Spleen (tissue), 11 donors: ENCODE data around the gene SAMD9L. TPM values are rescaled to one million over a fixed set of nuclear protein-coding genes. Genes with fewer than 3 reads are reported as not detected.
A peak's percentile ranks its signal among the peaks of the same experiment; 100 is the strongest.

ENCODE experiments used
- DNase-seq: peaks from one replicate; pipeline ENCODE4 v3.0.0-alpha.2; 2020
- H3K27ac ChIP-seq, 8 donors: fragments of 200-600 bp; sonication (generic) in 7 of 8; 1 replicate in 4 of 8; 2 replicates in 4 of 8; pipeline versions ENCODE4 v1.5.0 to v1.8.0; 2016 to 2021; ENCODE audit warnings: inconsistent platforms in 4 of 8, mild to moderate bottlenecking in 4 of 8, moderate library complexity in 1 of 8
- H3K27me3 ChIP-seq, 7 donors: fragments of 200-600 bp; sonication (generic) in 6 of 7; replicated peaks in 1 of 7; 1 replicate in 4 of 7; 2 replicates in 3 of 7; pipeline versions ENCODE4 v1.5.0 to v1.8.0; 2016 to 2021; ENCODE audit warnings: inconsistent platforms in 3 of 7, mild to moderate bottlenecking in 1 of 7
- H3K36me3 ChIP-seq, 6 donors: fragments of 200-600 bp; sonication (generic) in 5 of 6; 1 replicate in 4 of 6; 2 replicates in 2 of 6; pipeline versions ENCODE4 v1.5.0 to v1.8.0; 2016 to 2021; ENCODE audit warnings: inconsistent platforms in 2 of 6
- H3K4me1 ChIP-seq, 6 donors: fragments of 200-600 bp; sonication (generic) in 5 of 6; 1 replicate in 3 of 6; 2 replicates in 3 of 6; pipeline versions ENCODE4 v1.5.0 to v1.8.0; 2016 to 2021; ENCODE audit warnings: inconsistent platforms in 3 of 6
- H3K4me3 ChIP-seq, 8 donors: fragments of 200-600 bp; sonication (generic) in 7 of 8; 1 replicate in 4 of 8; 2 replicates in 4 of 8; pipeline versions ENCODE4 v1.5.0 to v1.8.0; 2016 to 2021; ENCODE audit warnings: inconsistent platforms in 4 of 8, mild to moderate bottlenecking in 4 of 8, moderate library complexity in 2 of 8
- H3K9me3 ChIP-seq, 8 donors: fragments of 200-600 bp; sonication (generic) in 7 of 8; 1 replicate in 4 of 8; 2 replicates in 4 of 8; pipeline versions ENCODE4 v1.5.0 to v1.8.0; 2016 to 2021; ENCODE audit warnings: inconsistent platforms in 4 of 8
- POLR2A ChIP-seq, 3 donors: fragments of 450-650 bp; IDR thresholded peaks; one replicate each; pipeline ENCODE4 v1.5.1; 2017; ENCODE audit warnings: antibody characterized with exemption in 3 of 3, mild to moderate bottlenecking in 1 of 3
- POLR2AphosphoS5 ChIP-seq, 3 donors: sonication (generic); formaldehyde crosslinking; IDR thresholded peaks; one replicate each; pipeline ENCODE4 v1.5.1; 2017; ENCODE audit warnings: antibody characterized with exemption in 3 of 3
- WGBS, 5 donors: extraction: QIAGEN DNeasy Blood & Tissue Kit in 3 of 5; methylation state at CpG; one replicate each; pipeline versions ENCODE4 v1.1.5 to v1.1.7; 2013 to 2018; 5-methylcytosine and 5-hydroxymethylcytosine counted together
- intact Hi-C: fragments of 100-400 bp; cut with DNase I; formaldehyde crosslinking; loops from one replicate; pipeline ENCODE4 v1.15.0; 2023; ENCODE audit warnings: low total_unique reads
- polyA plus RNA-seq, 3 donors: library from polyadenylated mRNA; stranded (reverse); fragments of 200-250 nt; gene quantifications; one replicate each; pipeline ENCODE4 v1.2.1, GENCODE V29; 2013
- total RNA-seq, 7 donors: library from RNA; depleted of rRNA in 3 of 7; stranded (reverse); fragments of >200 nt in 3 of 7; fragmentation: NEBNext Ultra II Directional in 4 of 7; extraction: Animal tissue kit (Norgen Biotek cat#: 25700) in 4 of 7; gene quantifications; one replicate each; pipeline versions ENCODE4 v1.1.0 to v1.2.1, GENCODE V29; 2016 to 2021
- TF ChIP-seq, protein P1 (sequence below), 11 experiments: fragments of 200-600 bp in 7 of 11; fragments of 450-650 bp in 4 of 11; sonication (generic) in 4 of 11; IDR thresholded peaks in 8 of 11; conservative IDR thresholded peaks in 3 of 11; 1 replicate in 7 of 11; 2 replicates in 4 of 11; pipeline versions ENCODE4 v1.4.0 to v1.8.0; 2016 to 2021; ENCODE audit warnings: antibody characterized with exemption in 11 of 11, inconsistent platforms in 4 of 11, mild to moderate bottlenecking in 1 of 11
- donor health status: healthy with polysubstance abuse.
- donor health status: DM: no; HTN: no; CAD: no; lungs with moderate emphysema.
- donor health status: DM: no; HTN: no; CAD: no.
- donor health status: Bipolar disorder and iron deficiency.
- donor health status: healthy.
- donor health status: DM: no; HTN: no; CAD: no.
- donor health status: DM: yes; HTN: yes; CAD: no.

The SAMD9L gene
- total and polyA plus RNA-seq, 10 donors: 8.5 to 61.3 (median 44.2) TPM

DNA sequence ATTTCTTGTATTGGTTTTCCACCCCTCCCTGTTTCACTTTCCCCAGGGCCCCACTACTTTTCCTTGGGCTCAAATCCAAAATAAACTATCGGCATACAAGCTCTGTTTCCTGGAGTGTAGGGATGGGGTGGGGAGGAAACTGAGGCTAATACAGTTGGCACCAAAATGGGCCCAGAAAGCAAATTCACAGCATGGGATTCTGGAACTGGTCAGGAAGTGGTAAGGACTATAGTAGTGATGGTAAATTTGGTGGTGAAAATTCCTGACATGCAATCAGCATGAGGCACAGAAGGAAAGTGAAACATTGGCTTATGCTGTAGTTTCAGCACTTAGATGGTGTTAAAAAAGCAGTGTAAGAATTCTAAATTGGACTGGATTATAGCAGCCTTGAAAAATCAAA, 8.7 kb upstream of the SAMD9L start:
- H3K9me3 ChIP-seq: peaks cover 0 to 9% (median 3%) of the 10 kb centered on the region in 8 donors
- 48 to 74% (median 70%) methylated on average over 1 of the region's 1 CpG for WGBS, 5 donors
- TF ChIP-seq POLR2AphosphoS5 (IDR thresholded peaks at IDR 0.05): no peak
- TF ChIP-seq, protein P1, sequence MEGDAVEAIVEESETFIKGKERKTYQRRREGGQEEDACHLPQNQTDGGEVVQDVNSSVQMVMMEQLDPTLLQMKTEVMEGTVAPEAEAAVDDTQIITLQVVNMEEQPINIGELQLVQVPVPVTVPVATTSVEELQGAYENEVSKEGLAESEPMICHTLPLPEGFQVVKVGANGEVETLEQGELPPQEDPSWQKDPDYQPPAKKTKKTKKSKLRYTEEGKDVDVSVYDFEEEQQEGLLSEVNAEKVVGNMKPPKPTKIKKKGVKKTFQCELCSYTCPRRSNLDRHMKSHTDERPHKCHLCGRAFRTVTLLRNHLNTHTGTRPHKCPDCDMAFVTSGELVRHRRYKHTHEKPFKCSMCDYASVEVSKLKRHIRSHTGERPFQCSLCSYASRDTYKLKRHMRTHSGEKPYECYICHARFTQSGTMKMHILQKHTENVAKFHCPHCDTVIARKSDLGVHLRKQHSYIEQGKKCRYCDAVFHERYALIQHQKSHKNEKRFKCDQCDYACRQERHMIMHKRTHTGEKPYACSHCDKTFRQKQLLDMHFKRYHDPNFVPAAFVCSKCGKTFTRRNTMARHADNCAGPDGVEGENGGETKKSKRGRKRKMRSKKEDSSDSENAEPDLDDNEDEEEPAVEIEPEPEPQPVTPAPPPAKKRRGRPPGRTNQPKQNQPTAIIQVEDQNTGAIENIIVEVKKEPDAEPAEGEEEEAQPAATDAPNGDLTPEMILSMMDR (IDR thresholded peaks at IDR 0.05 in 8 of 11, conservative IDR thresholded peaks at IDR 0.05 in 3 of 11): no peak
- TF ChIP-seq POLR2A (IDR thresholded peaks at IDR 0.05): no peak
- H3K4me3 ChIP-seq: no peak overlapping the region
- H3K27ac ChIP-seq: no peak overlapping the region
- no peak for DNase-seq
- H3K4me1 ChIP-seq: no peaks in the 10 kb centered on the region
- no peaks in the 10 kb centered on the region for H3K27me3 ChIP-seq
- H3K36me3 ChIP-seq: no peaks in the 10 kb centered on the region
- intact Hi-C loops: no loop called here

DNA sequence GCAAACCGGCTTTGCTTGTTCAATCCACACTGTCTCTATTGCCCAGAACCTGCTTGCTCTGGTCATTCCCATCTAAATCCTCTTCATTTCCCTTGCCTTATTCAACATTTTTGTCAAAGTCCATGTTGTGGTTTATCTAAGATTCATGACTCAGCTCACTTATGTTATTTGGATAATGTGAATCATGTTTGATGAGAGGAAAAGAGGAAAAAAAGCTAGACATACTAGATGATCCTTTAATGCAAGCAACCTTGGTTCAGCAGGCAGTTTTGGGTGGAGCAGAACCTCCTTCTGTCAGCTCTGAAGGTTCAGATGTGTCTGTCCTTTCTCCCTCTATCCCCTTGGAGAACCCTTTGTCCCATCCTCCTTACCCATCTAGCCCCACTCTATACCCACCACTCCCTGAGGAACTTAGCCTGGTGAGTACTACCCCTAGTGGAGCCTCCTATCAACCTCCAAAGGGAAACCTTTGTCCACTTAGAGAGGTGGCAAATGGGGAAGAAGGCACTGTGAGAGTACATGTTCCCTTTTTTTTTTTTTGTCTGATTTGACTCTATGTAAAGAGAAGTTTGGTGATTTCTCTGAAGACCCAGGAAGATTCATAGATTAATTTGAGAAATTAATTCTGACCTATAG, 2.1 kb upstream of the SAMD9L start:
- no peak for TF ChIP-seq POLR2A (IDR thresholded peaks at IDR 0.05)
- TF ChIP-seq, protein P1 (IDR thresholded peaks at IDR 0.05 in 8 of 11, conservative IDR thresholded peaks at IDR 0.05 in 3 of 11): no peak
- TF ChIP-seq POLR2AphosphoS5 (IDR thresholded peaks at IDR 0.05): no peak
- peaks cover 8 to 54% (median 25%) of the 10 kb centered on the region in 6 donors for H3K4me1 ChIP-seq
- intact Hi-C loops: no loop called here

DNA sequence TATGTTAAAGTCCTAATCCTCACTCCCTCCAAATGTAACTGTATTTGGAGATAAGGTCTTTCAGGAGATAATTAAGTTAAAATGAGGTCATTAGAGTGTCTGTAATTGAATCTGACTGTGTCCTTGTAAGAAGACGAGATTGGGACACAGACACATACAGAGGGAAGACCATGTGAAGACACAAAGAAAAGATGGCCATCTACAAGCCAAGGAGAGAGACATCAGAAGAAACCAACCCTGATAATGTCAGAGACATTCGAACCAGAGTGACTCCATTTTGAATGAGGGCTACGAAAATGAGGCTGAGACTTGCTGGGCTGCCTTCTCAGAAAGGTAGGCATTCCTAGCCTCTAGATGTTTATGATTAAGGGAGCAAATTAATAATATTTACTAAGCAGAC, 542 bp upstream of the SAMD9L start:
- H3K4me1 ChIP-seq: peaks cover 8 to 64% (median 31%) of the 10 kb centered on the region in 6 donors
- no peaks in the 10 kb centered on the region for H3K27me3 ChIP-seq
- intact Hi-C loops: no loop called here
- DNase-seq: no peak
- H3K9me3 ChIP-seq: no peaks in the 10 kb centered on the region
- H3K36me3 ChIP-seq: peaks cover 0 to 23% (median 13%) of the 10 kb centered on the region in 6 donors
- WGBS, 5 donors: 81 to 94% (median 85%) methylated on average over 3 of the region's 3 CpGs
- peak overlapping the region in 1 of 8 donors; percentile 71 for H3K4me3 ChIP-seq
- no peak for TF ChIP-seq POLR2AphosphoS5 (IDR thresholded peaks at IDR 0.05)
- TF ChIP-seq, protein P1 (IDR thresholded peaks at IDR 0.05 in 8 of 11, conservative IDR thresholded peaks at IDR 0.05 in 3 of 11): no peak
- no peak for TF ChIP-seq POLR2A (IDR thresholded peaks at IDR 0.05)
- H3K27ac ChIP-seq: peak overlapping the region; percentile 55 to 86 (median 82)

More for the DNA sequence above, 2.1 kb upstream of the SAMD9L start:
- DNase-seq: no peak
- H3K4me3 ChIP-seq: no peak overlapping the region
- H3K36me3 ChIP-seq: peaks cover 0 to 7% (median 0%) of the 10 kb centered on the region in 6 donors
- H3K27me3 ChIP-seq: no peaks in the 10 kb centered on the region
- H3K27ac ChIP-seq: peak overlapping the region in 3 of 8 donors; percentile 28 to 50 (median 37)
- H3K9me3 ChIP-seq: no peaks in the 10 kb centered on the region
- 88 to 100% (median 91%) methylated on average over 1 of the region's 1 CpG for WGBS, 5 donors

DNA sequence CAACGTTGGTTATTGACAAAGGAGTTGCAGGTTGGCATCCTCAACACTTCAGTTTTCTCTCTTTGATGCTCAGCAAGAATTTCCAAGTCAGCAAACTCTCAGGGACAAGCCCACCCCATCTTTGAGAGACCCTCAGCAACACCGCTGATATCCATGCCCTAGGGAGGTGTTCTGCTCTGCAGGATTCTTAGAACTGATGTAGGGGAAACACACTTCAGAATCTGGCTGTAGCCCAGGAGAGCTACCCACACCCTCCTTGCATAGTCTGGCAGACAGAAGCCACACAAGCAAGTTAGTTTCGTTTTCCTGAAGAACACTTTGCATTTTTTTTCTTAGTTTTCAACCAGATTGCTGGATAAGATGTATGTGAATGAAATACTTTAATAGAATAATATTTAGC, 822 bp downstream of the SAMD9L start:
- WGBS, 5 donors: 0 to 4% (median 0%) methylated on average over 3 of the region's 3 CpGs
- Histone ChIP-seq H3K36me3 (peaks cover 0 to 37% (median 27%) of the 10 kb centered on the region in 6 donors), H3K4me3 (peak overlapping the region; percentile 36 to 71 (median 52)), H3K4me1 (peaks cover 8 to 64% (median 31%) of the 10 kb centered on the region in 6 donors), H3K27me3 (no peaks in the 10 kb centered on the region), H3K9me3 (no peaks in the 10 kb centered on the region), H3K27ac (peak overlapping the region; percentile 55 to 86 (median 82))
- TF ChIP-seq POLR2AphosphoS5 (IDR thresholded peaks at IDR 0.05) (no peak), POLR2A (IDR thresholded peaks at IDR 0.05) (no peak)
- intact Hi-C loops: no loop called here
- peak; percentile 64 for DNase-seq
